Erythroblast (primary cell): ENCODE results near the gene CTRL.

Source experiments
- GATA1 ChIP-seq: IDR thresholded peaks from 2 replicates; pipeline ENCODE4 v1.6.1; 2011; ENCODE audit warnings: low read depth, mild to moderate bottlenecking, control low read depth, low read length, moderate library complexity
- POLR2A ChIP-seq: IDR thresholded peaks from 2 replicates; pipeline ENCODE4 v1.6.1; 2011; ENCODE audit warnings: mild to moderate bottlenecking, low read length

GRCh38 chr16:67951485-67951884 lies 19.8 kb upstream of the CTRL start:
- TF ChIP-seq POLR2A (no peak), GATA1 (no peak)
